Panc1 (cell line): ENCODE measurements around the gene RABGAP1. TPM values are rescaled to one million over a fixed set of nuclear protein-coding genes. Genes with fewer than 3 reads are reported as not detected.
A peak's percentile ranks its signal among the peaks of the same experiment; 100 is the strongest.

ENCODE experiments used
- ATAC-seq: fragments of 200-7000 bp; cut with Tn5 transposase; 2 replicates; pipeline ENCODE4 v1.9.1; 2020; ENCODE audit warnings: mild to moderate bottlenecking, moderate library complexity
- BruUV-seq: library from RNA; stranded (reverse); fragments of 400-500 nt; replicated peaks from 2 replicates; lab custom pipeline; 2021; lab: Mats Ljungman, UMichigan
- CTCF ChIA-PET: fragments of 300-600 bp; sonication (Branson Sonifier 250); formaldehyde crosslinking; loops from one replicate; lab custom pipeline; 2022; ENCODE audit warnings: antibody characterized with exemption; lab: Charles Lee
- POLR2A ChIA-PET: fragments of 300-600 bp; sonication (Branson Sonifier 250); formaldehyde crosslinking; loops from one replicate; lab custom pipeline; 2022; ENCODE audit warnings: antibody characterized with exemption; lab: Charles Lee
- DNase-seq: peaks from one replicate; pipeline ENCODE4 v3.0.0-alpha.2; 2010; ENCODE audit warnings: low read depth, low spot score
- H3K27ac ChIP-seq: 2 replicates; pipeline ENCODE4 v1.5.1; 2011; ENCODE audit warnings: mild to moderate bottlenecking, low read length, inconsistent platforms
- H3K27me3 ChIP-seq: fragments of 200-500 bp; sonication (Bioruptor generic); 2 replicates; pipeline ENCODE4 v1.6.0; 2014; ENCODE audit warnings: low read length, inconsistent platforms; ENCODE audit not compliant: control insufficient read depth, insufficient read depth
- H3K36me3 ChIP-seq: fragments of 200-500 bp; sonication (Bioruptor generic); 2 replicates; pipeline ENCODE4 v1.5.1; 2014; ENCODE audit warnings: inconsistent platforms, mild to moderate bottlenecking, low read length, moderate library complexity; ENCODE audit not compliant: control insufficient read depth, insufficient read depth
- H3K4me1 ChIP-seq: 2 replicates; pipeline ENCODE4 v1.5.1; 2011; ENCODE audit warnings: inconsistent platforms, mild to moderate bottlenecking, low read length, moderate library complexity; ENCODE audit not compliant: control insufficient read depth, insufficient read depth
- H3K4me3 ChIP-seq, 2 experiments: 2 replicates each; pipeline ENCODE4 v1.5.1; 2011 to 2012; ENCODE audit warnings: low read depth in 2 of 2, low read length in 2 of 2, mild to moderate bottlenecking in 2 of 2, inconsistent platforms in 1 of 2, moderate library complexity in 1 of 2
- H3K9me3 ChIP-seq: fragments of 200-500 bp; sonication (Bioruptor generic); 2 replicates; pipeline ENCODE4 v1.5.1; 2014; ENCODE audit warnings: low read depth, mild to moderate bottlenecking, inconsistent platforms, low read length, moderate library complexity; ENCODE audit not compliant: control insufficient read depth, insufficient read depth
- CTCF ChIP-seq: fragments of 450-650 bp; IDR thresholded peaks from 2 replicates; pipeline ENCODE4 v1.5.1; 2017; ENCODE audit warnings: mild to moderate bottlenecking
- POLR2AphosphoS5 ChIP-seq: IDR thresholded peaks from 2 replicates; pipeline ENCODE4 v1.6.1; 2012; ENCODE audit warnings: mild to moderate bottlenecking, low read depth, low read length, moderate library complexity
- REST ChIP-seq, 2 experiments: IDR thresholded peaks; 2 replicates each; pipeline ENCODE4 v1.6.1; 2011 to 2012; ENCODE audit warnings: low read depth in 2 of 2, control low read depth in 1 of 2, low read length in 1 of 2, mild to moderate bottlenecking in 1 of 2, moderate library complexity in 1 of 2; ENCODE audit not compliant: insufficient read depth in 1 of 2
- SIN3A ChIP-seq: IDR thresholded peaks from 2 replicates; pipeline ENCODE4 v1.6.1; 2012; ENCODE audit warnings: low read depth, mild to moderate bottlenecking, low read length, moderate library complexity, borderline replicate concordance; ENCODE audit not compliant: insufficient read depth
- TCF7L2 ChIP-seq: IDR thresholded peaks from 2 replicates; pipeline ENCODE4 v1.6.1; 2011; ENCODE audit warnings: mild to moderate bottlenecking, low read depth, low read length, inconsistent platforms
- in situ Hi-C: cut with HindIII; loops from 2 replicates; pipeline ENCODE4 v1.10.0; 2016; ENCODE audit warnings: low sequenced_read_pairs, low pct_unique_long_range_greater_than_20kb
- intact Hi-C: fragments of 100-400 bp; cut with micrococcal nuclease; formaldehyde crosslinking; loops from one replicate; pipeline ENCODE4 v1.10.0; 2022; ENCODE audit not compliant: unreplicated experiment
- total RNA-seq: library from RNA; stranded (reverse); gene quantifications from one replicate; pipeline ENCODE4 v1.2.1, GENCODE V29; 2021; ENCODE audit not compliant: unreplicated experiment

The RABGAP1 gene
- total RNA-seq, 1 experiment from 2014 or later: 41.4 TPM

- Histone ChIP-seq H3K27ac (no peak overlapping the region), H3K4me1 (no peaks in the 10 kb centered on the region; the same call in 1 of the 2 replicates), H3K9me3 (no peaks in the 10 kb centered on the region), H3K4me3 (no peak overlapping the region), H3K36me3 (peaks cover 9% of the 10 kb centered on the region), H3K27me3 (no peaks in the 10 kb centered on the region)
- in situ Hi-C loops (no loop called here), intact Hi-C loops (no loop called here)
- TSS peak; percentile 22 for BruUV-seq
- TF ChIP-seq TCF7L2: no peak
- TF ChIP-seq POLR2AphosphoS5: no peak
- TF ChIP-seq REST (IDR thresholded peaks at IDR 0.05; ENCODE audit: insufficient read depth in 1 of 2, low read depth in 2 of 2, low read length in 1 of 2): no peak
- no peak for TF ChIP-seq CTCF
- no peak for TF ChIP-seq SIN3A
- ChIA-PET CTCF (no interaction called here), POLR2A (no interaction called here)
- DNase-seq: no peak
- ATAC-seq: no peak
Measured at GRCh38 chr9:122900791-122901190, 40.0 kb upstream of the RABGAP1 start.

DNA sequence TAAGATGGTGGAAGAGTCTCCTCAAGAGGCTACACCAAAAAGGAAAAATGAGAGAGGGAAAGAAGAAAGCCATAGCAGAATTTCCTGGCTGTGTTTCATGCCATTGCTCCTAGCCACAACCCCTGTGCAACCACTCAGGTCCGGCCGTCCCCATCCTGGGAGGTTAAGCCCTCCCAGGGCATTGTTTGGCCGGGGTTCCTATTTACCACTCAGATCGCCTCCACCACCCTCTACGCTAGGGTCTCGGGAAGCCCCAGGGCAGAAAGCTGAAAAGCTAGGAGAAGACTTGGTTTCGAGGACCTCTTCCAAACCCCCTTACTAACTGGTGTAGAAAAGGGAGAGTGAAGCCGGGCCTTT lies 36.4 kb upstream of the RABGAP1 start:
- peak overlapping the region; percentile 89 to 91 for H3K4me3 ChIP-seq
- peak; percentile 66 for ATAC-seq
- ChIA-PET POLR2A (interaction anchor here (1.7 kb wide), 1 partner anchor 36 kb away, joined by 5 read pairs; the partner anchor contains the start of gene RABGAP1), CTCF (no interaction called here)
- H3K27ac ChIP-seq: peak overlapping the region; percentile 94
- H3K27me3 ChIP-seq: no peaks in the 10 kb centered on the region
- intact Hi-C loops (no loop called here), in situ Hi-C loops (no loop called here)
- no TSS peak for BruUV-seq
- H3K4me1 ChIP-seq: no peaks in the 10 kb centered on the region; the same call in 1 of the 2 replicates
- DNase-seq: no peak
- H3K9me3 ChIP-seq: no peaks in the 10 kb centered on the region
- TF ChIP-seq CTCF (no peak), SIN3A (no peak), POLR2AphosphoS5 (no peak), TCF7L2 (no peak), REST (IDR thresholded peaks at IDR 0.05; ENCODE audit: insufficient read depth in 1 of 2, low read depth in 2 of 2, low read length in 1 of 2) (no peak)
- H3K36me3 ChIP-seq: peaks cover 5% of the 10 kb centered on the region
